ENCODE data around the gene HS6ST1.

Gene HS6ST1

DNA sequence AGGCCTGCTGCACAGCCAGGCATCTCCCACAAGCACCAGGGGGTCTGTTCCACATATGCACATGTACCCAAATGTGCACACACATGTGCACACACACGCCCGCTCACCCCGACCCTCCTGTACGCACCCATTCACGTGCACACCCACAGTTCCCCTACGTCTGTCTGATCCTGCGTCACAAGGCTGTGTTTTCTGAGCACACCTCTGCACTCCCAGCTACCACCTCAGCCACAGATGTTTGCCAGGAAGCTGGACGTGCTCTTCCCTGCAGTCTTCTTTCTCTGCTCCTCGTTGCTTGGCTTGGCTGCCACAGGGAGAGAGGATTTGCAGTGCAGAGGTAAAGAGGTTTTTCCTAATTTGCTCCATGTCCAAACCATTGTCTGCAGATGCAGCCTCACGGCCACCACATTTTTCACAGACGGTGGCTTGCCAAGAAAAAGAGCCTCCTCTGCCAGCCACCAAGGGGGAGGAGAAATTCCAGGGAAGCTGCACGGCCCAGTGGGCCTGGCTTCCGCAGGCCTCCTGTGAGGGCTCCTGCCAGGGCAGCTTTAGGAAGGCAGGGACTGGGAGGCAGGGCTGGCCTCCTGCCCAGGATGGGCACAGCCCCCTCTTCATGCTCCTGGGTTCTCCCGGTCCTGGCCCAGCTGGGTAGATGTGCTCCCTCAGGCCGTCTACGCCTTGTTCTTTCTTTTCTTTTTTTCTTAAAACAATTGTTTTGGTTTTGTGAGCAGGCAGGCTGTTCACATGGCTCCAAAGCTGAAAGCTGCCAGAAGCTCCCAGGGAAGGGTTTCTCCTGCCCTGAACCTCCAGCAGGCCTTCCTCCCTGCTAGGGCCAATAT, 29.3 kb upstream of the HS6ST1 start:
- DNase-seq = no peak

DNA sequence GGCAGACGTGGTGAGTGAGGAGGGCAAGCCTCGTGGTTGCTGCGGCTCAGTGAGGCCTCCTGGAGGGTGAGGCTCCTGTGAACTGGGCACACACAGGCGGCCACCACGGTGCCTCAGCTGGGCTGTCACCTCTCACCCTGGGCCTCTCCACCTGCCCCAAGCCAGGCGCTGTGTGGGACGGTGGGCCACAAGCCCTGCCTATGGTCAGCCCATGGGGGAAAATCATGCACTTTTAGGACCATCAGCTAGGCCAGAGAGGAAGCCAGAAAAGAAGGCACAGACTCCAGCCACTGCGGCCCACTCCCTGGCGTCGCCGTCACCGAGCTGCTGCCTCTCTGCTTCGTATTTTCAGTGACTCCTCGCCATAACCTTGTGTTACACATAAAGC, 28.5 kb upstream of the HS6ST1 start:
- DNase-seq = no peak

DNA sequence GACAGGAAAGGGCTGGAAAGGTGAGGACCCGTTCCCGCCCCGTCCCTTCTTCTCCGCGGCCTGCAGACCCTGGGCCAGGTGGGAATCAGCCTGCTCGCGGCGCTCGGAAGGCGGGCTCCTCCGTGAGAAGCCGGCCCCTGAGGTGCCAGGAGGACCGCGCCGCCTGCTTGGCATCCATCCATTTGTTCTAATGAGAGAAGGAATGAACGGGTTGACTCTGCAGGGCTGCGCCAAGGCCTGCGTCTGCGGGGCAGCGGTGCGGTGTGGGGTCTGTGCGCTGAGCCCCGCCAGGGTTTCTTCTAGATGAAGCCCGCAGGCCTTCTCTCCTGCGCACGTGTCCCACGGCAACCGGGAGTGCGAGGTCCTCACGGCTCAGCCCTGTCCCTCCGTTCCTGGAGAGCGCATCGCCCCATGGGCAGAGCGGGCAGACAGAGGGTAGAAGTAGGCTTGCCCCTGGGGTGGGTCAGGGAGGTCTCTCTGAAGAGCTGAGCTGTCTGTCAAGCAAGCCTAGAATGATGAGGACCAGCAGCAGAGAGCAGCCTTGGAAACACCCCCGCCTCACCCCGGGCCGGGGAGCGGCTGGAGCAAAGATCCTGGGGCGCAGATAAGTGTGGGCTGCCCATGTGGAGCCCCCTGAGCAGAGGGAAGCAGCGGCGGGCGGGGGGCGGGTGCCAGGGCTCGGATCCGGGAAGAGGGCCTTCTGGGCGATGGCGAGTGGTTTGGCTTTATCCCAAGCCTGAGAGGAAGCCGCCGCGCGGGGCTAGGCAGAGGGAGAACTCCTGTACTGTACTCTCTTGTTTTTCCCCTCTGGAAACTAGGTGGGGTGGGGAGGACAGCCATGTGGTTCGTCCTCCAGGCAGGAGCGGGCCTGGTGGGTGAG, 27.9 kb upstream of the HS6ST1 start:
- no peak for DNase-seq

DNA sequence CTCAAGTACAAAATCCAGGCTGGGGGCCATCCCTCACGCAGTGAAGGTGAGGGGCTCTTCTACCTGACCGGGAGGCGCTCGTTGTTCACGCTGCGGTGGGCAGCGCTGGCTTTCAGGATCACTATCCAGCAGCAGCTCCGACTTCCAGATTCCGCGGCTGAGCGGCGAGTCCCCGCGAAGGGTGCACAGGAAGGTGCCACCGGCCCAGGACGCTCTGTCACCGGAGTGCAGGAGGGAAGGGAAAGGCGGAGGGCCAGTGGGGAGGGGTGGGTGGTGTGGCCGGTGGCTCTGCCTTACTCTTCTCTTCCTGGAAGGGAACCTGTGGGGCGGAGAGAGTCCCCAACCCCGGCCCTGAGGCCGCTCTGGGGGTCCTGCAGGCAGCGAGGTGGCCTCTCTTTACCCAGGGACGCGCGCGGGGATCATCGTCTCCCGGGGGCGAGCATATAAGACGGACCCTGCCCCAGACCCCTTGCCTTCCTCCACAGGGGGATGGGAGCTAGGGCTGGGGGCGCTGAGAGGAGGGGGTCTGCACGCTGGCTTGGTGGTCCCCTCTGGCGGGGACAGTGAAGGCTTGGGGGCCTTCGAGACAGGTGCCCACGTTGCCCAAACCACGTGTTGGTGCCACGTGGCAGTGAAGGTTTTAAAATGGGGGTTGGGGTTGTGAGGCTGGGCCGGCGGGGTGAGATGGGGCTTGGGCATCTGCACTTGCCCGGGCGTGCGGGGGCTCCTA, 26.9 kb upstream of the HS6ST1 start:
- no peak for DNase-seq

DNA sequence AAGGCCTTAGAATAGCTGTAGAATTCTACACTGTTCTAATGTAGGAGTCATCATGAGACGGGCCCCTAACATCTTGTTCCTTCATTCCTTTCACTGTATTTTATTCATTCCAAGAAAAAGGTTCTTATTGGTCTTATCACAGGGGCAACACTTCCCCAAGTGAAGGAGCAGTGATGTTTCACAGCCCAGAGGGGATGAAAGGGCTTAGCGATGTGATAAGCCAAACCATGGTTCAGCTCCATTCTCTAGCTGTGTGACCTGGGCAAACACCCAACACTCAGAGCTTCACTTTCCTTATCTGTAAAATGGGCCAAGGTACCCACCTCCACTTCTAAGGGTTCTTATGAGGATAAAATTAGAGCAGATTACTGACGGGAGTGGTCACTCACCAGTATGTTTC, 25.4 kb upstream of the HS6ST1 start:
- DNase-seq = no peak

DNA sequence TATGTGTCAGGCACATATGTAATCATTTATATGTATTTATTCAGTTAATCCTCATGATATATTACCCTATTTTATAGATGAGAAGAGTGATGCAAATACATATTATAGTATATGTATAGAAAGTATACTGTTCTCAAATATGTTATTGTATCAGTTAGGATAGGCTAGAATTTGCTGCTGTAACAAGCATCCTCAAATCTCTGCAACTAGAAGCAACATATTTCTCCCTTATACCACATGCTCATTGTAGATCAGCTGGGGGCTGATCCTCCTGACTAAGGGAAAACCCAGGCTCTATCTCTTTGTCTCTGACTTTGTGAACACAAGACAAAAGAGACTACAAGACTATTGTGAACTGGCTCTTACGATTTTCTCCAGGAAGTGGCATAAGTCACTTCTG, 24.8 kb upstream of the HS6ST1 start:
- DNase-seq = no peak

DNA sequence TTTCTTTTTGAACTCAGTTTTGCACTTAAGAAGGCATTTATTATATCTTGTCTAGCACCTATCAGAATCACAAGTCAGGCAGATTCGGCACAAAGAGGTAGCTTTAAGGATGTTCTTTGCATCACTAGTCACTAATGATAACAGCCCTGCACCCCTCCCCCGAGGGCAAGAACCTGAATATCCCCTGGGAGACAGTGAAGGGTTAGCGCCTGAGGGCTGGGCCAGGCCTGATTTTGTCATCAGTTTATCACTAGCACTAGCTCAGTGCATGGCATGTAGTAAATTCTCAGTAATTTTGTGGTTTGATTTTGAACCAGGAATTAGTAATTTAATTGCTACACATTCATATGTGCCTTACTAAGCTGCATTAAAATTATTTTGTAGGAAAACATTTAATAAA, 23.9 kb upstream of the HS6ST1 start:
- no peak for DNase-seq

DNA sequence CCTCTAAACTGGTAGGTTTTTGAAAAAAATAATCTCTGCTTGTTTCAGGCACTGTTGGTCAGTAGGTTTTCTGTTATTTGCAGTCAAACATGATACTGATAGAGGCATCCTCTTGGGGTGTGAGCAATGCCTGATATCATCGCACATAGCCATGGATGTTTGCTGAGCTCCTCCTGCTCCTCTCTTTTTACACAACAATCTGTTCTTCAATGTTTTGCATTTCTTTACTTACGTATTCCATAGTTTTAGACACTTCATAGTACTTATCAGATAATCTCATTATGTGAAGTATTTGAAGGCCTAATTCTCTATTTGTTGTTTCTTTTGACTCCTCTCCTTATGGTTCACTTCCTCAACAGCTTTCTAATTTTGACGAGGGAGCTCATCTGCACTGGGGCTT, 23.0 kb upstream of the HS6ST1 start:
- no peak for DNase-seq

DNA sequence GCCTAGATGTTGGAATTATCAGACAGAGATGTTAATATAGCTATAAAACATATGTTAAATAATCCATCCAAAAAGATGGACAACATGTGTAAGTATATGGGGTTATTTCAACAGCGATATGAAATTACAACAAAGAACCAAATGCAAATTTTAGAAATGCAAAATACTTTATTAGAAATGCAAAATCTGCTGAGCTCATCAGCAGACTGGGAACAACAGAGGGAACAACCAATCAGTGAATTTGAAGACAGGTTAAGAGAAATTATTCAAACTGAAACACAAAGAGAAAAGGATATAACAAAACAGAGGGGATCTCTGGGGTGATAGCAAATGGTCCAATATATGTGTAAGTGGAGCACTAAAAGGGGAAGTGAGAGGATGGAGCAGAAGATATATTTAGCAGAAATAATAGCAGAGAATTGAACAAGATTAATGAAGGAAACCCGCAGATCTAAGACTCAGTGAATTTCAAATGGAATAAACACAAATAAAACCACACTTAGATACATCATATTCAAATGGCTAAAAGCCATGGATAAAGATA, 13.5 kb upstream of the HS6ST1 start:
- DNase-seq = no peak

DNA sequence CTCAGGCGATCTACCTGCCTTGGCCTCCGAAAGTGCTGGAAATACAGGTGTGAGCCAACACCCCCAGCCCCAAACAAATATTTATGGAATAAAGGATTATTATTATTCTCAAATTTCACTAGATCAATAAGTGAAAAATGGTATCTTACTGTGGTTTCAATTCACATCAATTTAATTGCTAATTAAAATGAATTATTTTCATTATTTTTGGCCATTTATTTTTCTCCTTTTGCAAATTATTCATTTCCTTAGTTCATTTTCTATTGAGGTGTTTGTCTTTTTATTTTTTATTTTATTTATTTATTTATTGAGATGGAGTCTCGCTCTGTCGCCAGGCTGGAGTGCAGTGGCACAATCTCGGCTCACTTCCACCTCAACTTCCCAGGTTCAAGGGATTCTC, 11.9 kb upstream of the HS6ST1 start:
- no peak for DNase-seq

DNA sequence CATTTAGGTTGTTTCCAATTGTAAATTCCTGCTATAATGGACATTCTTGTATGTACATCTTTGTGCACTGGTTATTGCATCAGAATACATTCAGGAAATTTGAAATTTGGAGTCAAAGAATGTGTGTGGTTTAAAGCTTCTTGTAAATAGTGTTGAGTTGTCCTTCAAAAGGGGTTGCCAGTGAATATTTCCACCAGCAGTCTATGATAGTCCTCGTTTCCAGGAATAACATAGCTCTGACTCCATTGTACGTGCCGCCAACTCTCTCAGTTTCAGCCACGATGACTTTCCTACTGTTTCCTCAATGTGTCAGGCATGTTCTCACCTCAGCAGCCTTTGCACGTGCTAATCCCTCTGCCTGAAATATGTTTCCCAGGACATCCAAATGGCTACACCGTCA, 10.9 kb upstream of the HS6ST1 start:
- DNase-seq = no peak

DNA sequence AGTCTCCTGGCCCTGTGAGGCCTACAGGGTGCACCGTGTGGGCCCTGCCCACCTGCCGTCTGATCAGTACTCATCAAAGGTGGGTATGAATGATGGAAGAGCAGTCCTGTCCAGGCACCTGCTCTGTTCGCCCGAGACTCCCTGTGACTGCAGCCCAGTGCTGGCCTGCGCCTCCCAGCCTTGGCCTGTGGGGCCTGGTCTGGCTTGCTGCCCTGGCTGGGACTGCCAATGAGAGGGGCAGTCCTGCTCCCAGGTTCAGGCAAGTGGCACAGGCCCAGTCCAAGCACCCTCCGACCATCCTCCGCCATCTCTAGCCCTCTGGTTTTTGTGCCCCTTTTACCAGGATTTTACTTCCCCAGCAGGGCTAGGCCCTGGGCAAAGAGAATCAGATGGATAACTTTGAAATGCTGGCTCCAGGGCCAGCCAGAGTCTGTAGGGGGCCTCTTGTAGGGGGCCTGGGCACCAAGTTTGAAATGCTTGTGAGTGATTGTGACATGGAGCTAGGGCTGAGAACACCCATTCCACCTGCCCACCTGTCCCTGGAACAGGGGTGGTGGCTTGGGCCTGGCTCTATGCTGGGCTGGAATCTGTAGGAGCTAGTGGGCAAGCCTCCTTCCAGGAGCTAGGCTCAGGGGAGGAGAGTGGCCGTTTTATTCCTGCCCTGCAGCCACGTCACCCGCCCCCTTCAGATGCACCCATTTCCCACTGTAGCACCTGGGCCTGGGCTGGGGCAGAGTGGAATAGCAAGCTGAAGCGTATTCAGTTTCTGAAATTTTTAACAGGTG, 8.7 kb upstream of the HS6ST1 start:
- no peak for DNase-seq

DNA sequence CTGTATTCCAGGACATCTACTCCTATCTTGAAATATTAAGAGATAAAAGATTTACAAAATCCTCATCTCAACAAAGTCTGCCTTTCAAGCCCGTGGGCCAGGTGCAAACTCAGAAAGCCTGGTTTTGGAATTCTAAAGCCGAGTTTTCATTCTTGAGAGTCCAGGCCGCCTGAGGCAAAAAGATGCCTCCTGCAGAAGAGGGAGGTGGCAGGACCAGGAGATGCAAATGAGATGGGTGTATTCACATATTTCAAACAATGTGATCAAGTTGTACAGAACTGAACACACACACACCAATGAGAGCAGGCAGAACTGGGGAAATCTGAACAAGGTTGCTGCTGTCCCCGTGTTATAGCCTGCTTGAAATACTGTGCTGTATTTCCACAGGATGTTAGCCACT, 7.7 kb upstream of the HS6ST1 start:
- no peak for DNase-seq

DNA sequence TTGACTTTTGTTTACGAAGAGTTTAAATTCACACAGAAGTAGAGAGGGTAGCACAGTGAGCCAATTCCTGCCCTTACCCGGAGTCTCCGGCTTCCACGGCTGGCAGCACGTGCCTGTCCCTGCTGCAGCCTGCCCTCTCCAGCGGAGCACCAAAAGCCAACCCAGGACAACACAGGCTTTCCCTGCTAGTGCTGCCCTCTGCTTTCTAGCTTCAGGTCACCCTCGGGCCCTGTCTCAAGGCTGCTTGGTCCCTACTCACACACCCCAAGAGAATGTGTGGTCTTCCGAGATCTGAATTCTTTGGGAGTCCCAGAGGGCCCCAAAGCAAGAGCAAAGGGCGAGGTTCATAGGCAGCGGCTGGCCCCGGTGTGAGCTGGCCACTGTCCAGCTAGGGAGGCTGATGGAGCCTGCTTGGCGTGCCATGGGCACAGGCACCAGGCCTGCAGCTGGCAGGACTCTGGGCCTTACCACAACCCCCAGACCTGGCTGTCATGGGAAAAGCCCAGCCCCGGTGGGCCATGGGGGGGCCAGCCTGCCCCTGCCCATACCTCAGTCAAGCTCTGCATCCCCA, 7.0 kb upstream of the HS6ST1 start:
- no peak for DNase-seq

DNA sequence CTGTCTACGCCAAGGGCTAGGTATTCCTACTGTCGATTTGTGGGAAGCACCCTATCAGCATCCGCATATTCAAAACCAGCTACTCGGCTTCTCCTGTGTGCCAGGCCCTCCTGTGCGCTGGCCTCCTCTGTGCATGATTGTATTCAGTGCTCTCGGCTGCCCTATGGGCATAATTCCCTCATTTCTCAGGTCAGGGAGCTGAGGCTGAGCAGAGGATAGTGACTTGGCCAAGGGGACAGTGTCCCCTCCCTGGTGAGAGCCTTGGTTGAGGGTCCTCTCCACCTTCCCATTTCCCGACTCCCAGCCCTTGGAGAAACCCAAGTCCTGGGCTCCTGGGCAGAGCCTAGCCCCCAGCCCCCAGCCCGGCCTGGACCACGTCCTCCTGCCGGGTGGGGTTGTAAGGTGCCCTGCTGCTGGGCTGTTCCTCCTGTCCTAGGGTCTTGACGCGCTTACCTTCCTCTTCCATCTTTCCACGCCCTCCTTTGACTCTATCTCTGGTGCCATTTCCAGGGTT, 6.3 kb upstream of the HS6ST1 start:
- no peak for DNase-seq

DNA sequence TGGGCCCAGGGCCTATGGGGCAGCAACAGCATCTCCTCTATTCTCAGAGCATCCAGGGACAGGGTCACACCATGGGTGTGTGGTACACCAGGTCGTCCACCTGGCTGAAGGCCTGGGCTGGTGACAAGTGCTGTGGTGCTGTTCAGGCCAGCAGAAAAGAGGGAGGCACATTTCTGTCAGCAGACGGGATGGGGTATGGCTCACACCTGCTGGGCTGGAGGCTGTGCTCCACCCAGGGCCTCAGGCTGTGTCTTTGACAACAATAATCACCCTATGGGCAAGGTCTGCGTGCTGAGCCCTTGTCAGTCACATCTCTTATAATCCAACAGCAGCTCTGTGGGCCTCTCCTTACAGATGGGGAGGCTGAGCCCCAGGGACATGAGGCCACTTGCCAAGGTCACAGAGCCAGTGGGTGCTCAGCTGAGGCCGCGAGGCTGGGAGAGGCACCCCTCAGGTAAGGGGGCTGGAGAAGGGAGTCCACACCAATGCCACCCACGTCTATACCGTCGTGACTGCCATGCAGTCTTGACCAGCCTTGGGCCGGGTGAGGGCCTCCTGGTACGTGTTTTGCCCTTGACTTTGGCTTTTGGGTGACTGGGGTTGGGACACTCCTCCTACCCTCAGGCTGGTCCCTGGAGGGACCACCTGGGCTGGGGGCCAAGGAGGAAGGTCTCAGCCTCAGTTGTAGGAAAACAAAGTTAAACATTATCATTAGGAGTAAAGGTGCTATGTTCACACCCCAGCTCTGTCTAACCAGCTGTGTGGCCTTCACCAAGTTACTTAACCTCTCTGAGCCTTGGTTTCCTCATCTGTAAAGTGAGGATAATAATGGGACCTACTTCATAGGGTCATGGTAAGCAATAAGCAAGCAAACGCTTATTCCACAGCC, 5.6 kb upstream of the HS6ST1 start:
- no peak for DNase-seq

DNA sequence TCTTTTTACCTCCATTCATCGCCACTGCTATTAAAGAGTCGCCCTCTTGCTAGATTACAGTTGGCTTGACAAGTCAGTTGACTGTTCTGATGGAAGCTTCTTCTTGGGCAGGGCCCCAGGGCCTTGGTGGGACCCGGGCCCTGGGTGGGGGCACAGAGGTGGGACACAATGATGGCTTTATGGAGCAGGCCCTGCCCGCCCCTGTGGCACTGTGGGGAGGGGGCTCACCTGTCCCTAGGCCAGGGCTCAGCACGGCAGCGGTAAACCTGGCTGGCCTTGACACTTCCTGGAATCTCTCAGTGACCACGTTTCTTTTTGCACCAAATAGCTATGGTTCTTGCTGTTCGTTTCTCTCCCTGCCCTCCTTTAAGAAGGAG, 4.9 kb upstream of the HS6ST1 start:
- no peak for DNase-seq

DNA sequence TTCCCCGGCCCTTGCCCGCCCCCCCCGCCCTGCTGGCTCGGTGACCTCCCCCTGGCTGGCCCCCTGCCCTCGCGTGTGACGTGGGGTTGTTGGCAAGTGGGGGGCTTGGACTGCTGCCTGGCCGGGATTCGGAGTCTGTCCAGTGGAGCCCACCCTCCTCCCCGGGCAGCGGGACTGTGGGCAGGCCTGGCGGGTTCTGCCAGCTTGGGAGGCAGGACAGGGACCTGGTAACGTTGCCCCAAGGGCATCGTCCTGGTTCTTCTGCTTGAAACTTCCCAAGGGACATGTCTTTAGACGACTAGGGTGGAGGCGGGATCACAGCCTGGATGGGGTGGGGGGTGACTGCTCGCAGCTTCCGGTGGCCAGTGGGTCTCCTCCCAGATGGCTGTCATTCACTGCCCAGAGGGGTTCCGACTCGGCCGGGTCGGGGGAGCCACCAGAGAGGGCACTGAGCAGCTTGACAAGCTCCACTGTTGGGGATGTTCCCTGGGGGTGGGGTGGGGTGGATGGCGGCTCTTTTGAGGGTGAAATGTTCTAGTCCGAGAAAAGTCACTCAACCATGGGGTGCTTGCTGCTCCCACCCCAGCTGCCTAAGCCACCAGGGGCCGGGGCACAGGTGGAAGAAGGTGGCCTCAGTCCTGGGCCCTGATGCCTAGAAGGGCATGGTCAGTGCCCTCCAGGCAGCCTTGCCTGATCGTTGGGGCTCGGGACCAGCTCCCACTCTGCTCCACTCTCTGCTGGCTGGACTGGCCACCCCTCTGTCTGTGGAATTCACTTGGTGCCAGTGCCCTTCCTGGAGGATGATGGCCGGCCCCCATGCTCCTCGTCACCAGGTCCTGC, 4.3 kb upstream of the HS6ST1 start:
- DNase-seq = no peak

DNA sequence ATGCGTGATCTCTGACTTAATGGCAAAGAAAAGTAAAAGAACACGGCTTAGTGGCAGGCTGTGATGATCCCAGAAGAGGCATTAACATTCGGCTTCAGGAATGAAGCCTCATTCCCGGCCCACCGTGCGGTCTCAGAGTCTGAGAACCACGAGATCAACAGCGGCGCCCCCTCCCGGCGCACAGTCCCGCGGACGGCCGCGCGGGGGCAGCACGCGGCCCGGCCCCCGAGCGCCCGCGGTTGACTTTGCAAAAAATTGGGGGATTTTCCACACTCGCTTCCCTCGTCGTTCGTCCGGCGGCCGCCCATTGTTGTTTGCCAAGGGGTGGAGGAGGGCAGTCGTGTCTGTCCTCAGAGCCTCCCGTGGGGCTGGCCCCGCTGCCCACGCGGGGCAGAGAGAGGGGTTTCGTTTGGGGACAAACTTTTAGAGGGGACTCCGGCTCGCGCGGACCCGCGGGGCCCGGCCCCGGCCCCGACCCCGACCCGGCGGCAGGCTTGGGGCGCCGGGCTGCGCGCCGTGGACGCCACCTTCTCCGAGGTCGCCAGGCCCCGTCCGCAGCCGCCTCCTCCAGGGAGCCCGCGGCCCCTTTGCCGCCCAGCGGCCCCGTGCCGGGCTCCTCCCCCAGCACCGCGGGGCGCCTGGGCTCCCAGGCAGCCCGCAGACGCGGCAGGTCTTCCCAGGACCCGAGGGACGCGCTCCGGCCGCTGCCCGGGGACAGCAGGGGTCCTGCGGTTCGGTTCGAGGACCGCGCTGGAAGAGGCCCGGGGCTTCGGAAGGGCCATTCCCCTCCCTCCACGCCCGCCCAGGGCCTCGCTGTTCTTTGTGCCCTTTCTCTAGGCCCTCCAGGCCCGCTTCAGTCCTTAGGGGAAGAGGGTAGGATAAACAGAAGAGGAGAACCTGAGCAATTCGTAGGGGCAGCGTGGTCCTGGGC, 3.4 kb upstream of the HS6ST1 start:
- DNase-seq = peak; percentile 66
